GM06990 (cell line): ENCODE data around the gene ELMO1.

Source experiments
- DNase-seq: peaks from one replicate; pipeline ENCODE4 v3.0.0-alpha.2; 2011; ENCODE audit not compliant: insufficient read length; ENCODE audit errors: extremely low read depth
- H3K27me3 ChIP-seq: replicated peaks from 2 replicates; pipeline ENCODE4 v1.6.0; 2011; ENCODE audit warnings: low read length; ENCODE audit not compliant: control insufficient read depth, insufficient read depth
- H3K36me3 ChIP-seq: 2 replicates; pipeline ENCODE4 v1.5.1; 2011; ENCODE audit warnings: low read length; ENCODE audit not compliant: control insufficient read depth, insufficient read depth
- H3K4me3 ChIP-seq: replicated peaks from 2 replicates; pipeline ENCODE4 v1.5.1; 2011; ENCODE audit warnings: low read depth, mild to moderate bottlenecking, control low read depth, low read length
- TF ChIP-seq, protein P1 (sequence below): IDR thresholded peaks from 2 replicates; pipeline ENCODE4 v1.5.1; 2011; ENCODE audit warnings: low read length, control low read depth, mild to moderate bottlenecking, inconsistent platforms; ENCODE audit not compliant: insufficient read depth, poor library complexity, severe bottlenecking

ELMO1 gene

DNA sequence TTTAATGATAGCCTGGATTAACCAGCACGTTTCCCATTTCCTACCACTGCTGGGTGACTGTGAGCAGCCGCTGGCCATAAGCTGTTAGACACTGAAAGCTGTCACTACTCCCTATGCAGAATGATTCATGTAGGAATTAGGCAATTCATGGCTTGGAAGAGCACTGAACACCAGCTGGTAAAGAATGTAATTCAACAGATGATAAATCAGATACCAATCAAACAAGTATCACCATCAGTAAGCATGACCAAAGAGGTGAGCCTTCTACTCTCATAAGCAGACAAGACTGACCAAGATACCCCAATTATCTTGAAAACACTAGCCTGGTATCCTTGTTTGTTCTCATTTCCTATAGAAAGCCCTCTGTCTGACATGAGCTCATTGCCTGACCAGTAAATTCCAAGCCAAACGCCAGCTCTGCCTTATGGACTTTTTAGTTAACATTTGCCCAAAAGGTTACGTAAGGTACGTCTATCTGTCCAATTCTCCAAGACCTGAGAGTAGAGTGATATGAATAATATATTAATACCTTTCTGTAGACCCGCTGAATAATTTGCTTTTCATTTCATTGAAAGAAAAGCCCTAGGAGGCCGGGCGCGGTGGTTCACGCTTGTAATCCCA, 127.7 kb downstream of the ELMO1 start:
- TF ChIP-seq, protein P1, sequence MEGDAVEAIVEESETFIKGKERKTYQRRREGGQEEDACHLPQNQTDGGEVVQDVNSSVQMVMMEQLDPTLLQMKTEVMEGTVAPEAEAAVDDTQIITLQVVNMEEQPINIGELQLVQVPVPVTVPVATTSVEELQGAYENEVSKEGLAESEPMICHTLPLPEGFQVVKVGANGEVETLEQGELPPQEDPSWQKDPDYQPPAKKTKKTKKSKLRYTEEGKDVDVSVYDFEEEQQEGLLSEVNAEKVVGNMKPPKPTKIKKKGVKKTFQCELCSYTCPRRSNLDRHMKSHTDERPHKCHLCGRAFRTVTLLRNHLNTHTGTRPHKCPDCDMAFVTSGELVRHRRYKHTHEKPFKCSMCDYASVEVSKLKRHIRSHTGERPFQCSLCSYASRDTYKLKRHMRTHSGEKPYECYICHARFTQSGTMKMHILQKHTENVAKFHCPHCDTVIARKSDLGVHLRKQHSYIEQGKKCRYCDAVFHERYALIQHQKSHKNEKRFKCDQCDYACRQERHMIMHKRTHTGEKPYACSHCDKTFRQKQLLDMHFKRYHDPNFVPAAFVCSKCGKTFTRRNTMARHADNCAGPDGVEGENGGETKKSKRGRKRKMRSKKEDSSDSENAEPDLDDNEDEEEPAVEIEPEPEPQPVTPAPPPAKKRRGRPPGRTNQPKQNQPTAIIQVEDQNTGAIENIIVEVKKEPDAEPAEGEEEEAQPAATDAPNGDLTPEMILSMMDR, result no peak
- Histone ChIP-seq H3K36me3 (no peaks in the 10 kb centered on the region; the same call in 1 of the 2 replicates), H3K4me3 (no peak overlapping the region), H3K27me3 (no peaks in the 10 kb centered on the region)
- DNase-seq, result no peak

GRCh38 chr7:37320140-37320847, 128.4 kb downstream of the ELMO1 start:
- Histone ChIP-seq H3K4me3 (no peak overlapping the region), H3K36me3 (no peaks in the 10 kb centered on the region; the same call in 1 of the 2 replicates), H3K27me3 (no peaks in the 10 kb centered on the region)
- DNase-seq, result no peak
- TF ChIP-seq, protein P1, result no peak

DNA sequence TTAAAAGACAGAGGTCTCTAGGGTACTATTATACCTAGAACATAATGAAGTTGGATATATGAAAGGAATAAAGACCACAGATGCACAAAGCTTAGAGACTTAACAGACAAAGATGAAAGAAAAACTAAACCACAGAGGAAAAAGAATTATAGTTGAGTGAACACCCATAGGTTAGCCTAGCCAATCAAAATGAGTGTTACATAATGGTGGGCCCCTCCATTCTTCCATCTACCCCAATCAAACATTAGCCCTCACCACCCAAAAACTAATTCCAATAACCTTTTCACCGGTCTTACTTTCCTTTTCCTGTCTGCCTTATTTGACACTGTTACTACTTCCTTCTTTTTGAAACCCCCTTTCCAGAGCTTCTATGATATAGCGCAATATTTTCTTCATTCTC, 130.1 kb downstream of the ELMO1 start:
- H3K36me3 ChIP-seq, result peaks cover 4% of the 10 kb centered on the region
- TF ChIP-seq, protein P1, result no peak
- no peaks in the 10 kb centered on the region for H3K27me3 ChIP-seq
- DNase-seq, result no peak
- no peak overlapping the region for H3K4me3 ChIP-seq

GRCh38 chr7:37315772-37316715, 132.6 kb downstream of the ELMO1 start:
- Histone ChIP-seq H3K4me3 (no peak overlapping the region), H3K27me3 (no peaks in the 10 kb centered on the region), H3K36me3 (peaks cover 4% of the 10 kb centered on the region)
- TF ChIP-seq, protein P1, result no peak
- no peak for DNase-seq

DNA sequence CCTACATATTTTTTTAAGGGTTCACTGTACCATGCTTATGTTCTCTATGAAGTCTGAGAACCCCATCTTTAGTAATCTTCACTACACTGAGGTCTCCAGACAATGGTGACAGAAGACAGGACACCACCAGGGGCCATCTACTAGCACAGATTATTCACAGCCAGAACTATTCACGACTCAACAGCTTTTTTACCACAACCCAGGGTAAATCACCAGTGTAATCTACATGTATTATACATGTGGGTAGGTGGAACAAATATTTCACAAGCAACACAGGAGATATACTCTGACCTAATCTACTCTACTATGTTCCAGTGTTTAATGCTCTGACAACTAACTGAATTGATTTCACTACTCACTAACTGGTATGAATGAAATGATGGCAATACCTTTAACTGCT, 136.1 kb downstream of the ELMO1 start:
- DNase-seq, result no peak
- no peak overlapping the region for H3K4me3 ChIP-seq
- TF ChIP-seq, protein P1, result no peak
- no peaks in the 10 kb centered on the region for H3K27me3 ChIP-seq
- H3K36me3 ChIP-seq, result peaks cover 15% of the 10 kb centered on the region
